HCT116 (cell line): Measurements from ENCODE around the gene CTIF.

ENCODE experiments used
- EGR1 ChIP-seq: IDR thresholded peaks from 2 replicates; pipeline ENCODE4 v1.6.1; 2012; ENCODE audit warnings: low read depth
- EZH2 ChIP-seq: fragments of 200-600 bp; sonication (generic); IDR thresholded peaks from 2 replicates; pipeline ENCODE4 v1.6.1; 2017; ENCODE audit warnings: antibody characterized with exemption, mixed run types
- POLR2A ChIP-seq: IDR thresholded peaks from 2 replicates; pipeline ENCODE4 v1.7.0; 2011; ENCODE audit warnings: borderline replicate concordance; ENCODE audit not compliant: insufficient read depth, insufficient read length; ENCODE audit errors: extremely low read depth
- POLR2AphosphoS5 ChIP-seq: IDR thresholded peaks from 2 replicates; pipeline ENCODE4 v1.6.1; 2011; ENCODE audit warnings: mild to moderate bottlenecking, low read depth, low read length, moderate library complexity
- RAD21 ChIP-seq: IDR thresholded peaks from 2 replicates; pipeline ENCODE4 v1.6.1; 2012; ENCODE audit warnings: low read depth, mild to moderate bottlenecking
- SP1 ChIP-seq: IDR thresholded peaks from 2 replicates; pipeline ENCODE4 v1.6.1; 2012; ENCODE audit warnings: low read depth

- TF ChIP-seq EGR1: no peak
- TF ChIP-seq POLR2A: no peak
- no peak for TF ChIP-seq POLR2AphosphoS5
- no peak for TF ChIP-seq SP1
- no peak for TF ChIP-seq RAD21
- TF ChIP-seq EZH2: no peak
Observed at GRCh38 chr18:48826806-48827205, 288.0 kb downstream of the CTIF start.
